HepG2 (cell line): Measurements from ENCODE around the gene CCND1. TPM values are rescaled to one million over a fixed set of nuclear protein-coding genes. Genes with fewer than 3 reads are reported as not detected.
A peak's percentile ranks its signal among the peaks of the same experiment; 100 is the strongest.

Source experiments
- ARHGAP35 ChIP-seq: sonication (generic); formaldehyde crosslinking; IDR thresholded peaks from 2 replicates; pipeline ENCODE4 v1.9.0; 2022; ENCODE audit warnings: mild to moderate bottlenecking, inconsistent platforms, moderate library complexity, missing genetic modification reagents, borderline replicate concordance
- ARNT ChIP-seq: fragments of 450-650 bp; IDR thresholded peaks from 2 replicates; pipeline ENCODE4 v1.6.1; 2017
- BCLAF1 ChIP-seq: fragments of 450-650 bp; IDR thresholded peaks from 2 replicates; pipeline ENCODE4 v1.6.1; 2017; ENCODE audit warnings: mild to moderate bottlenecking
- CENPBD1 ChIP-seq: sonication (generic); formaldehyde crosslinking; IDR thresholded peaks from 2 replicates; pipeline ENCODE4 v1.8.0; 2022; ENCODE audit warnings: missing genetic modification reagents, low read depth, mild to moderate bottlenecking, borderline replicate concordance
- EHMT2 ChIP-seq: fragments of 200-600 bp; sonication (generic); IDR thresholded peaks from 2 replicates; pipeline ENCODE4 v1.7.0; 2017; ENCODE audit warnings: antibody characterized with exemption, low read depth, low read length, borderline replicate concordance
- ESRRA ChIP-seq: sonication (generic); formaldehyde crosslinking; IDR thresholded peaks from 2 replicates; pipeline ENCODE4 v1.5.1; 2020; ENCODE audit warnings: mild to moderate bottlenecking, low read depth, missing genetic modification reagents
- HNF4G ChIP-seq, 2 experiments: sonication (generic) in 1 of 2; formaldehyde crosslinking in 1 of 2; IDR thresholded peaks; 2 replicates each; pipeline versions ENCODE4 v1.4.0 to v1.6.1; 2011 to 2020; ENCODE audit warnings: borderline replicate concordance in 2 of 2, low read depth in 2 of 2, mild to moderate bottlenecking in 2 of 2, low read length in 1 of 2, missing genetic modification reagents in 1 of 2, moderate library complexity in 1 of 2
- MAFG ChIP-seq: sonication (generic); formaldehyde crosslinking; IDR thresholded peaks from 2 replicates; pipeline ENCODE4 v1.5.1; 2020; ENCODE audit warnings: mild to moderate bottlenecking, missing genetic modification reagents
- NFATC3 ChIP-seq: sonication (generic); formaldehyde crosslinking; IDR thresholded peaks from 2 replicates; pipeline ENCODE4 v1.5.1; 2020; ENCODE audit warnings: mild to moderate bottlenecking, missing genetic modification reagents
- PAX8 ChIP-seq: sonication (generic); formaldehyde crosslinking; IDR thresholded peaks from 2 replicates; pipeline ENCODE4 v1.8.0; 2022; ENCODE audit warnings: mild to moderate bottlenecking, missing genetic modification reagents, borderline replicate concordance
- PHF5A ChIP-seq: IDR thresholded peaks from one replicate; pipeline ENCODE4 v1.6.1; 2018; ENCODE audit warnings: low read depth, missing genetic modification reagents; ENCODE audit not compliant: unreplicated experiment
- PPARG ChIP-seq: conservative IDR thresholded peaks from 2 replicates; pipeline ENCODE4 v1.6.1; 2016; ENCODE audit warnings: missing biosample characterization, missing genetic modification reagents
- RFX1 ChIP-seq: fragments of 450-650 bp; IDR thresholded peaks from 2 replicates; pipeline ENCODE4 v1.6.1; 2017
- TEF ChIP-seq: sonication (generic); formaldehyde crosslinking; IDR thresholded peaks from 2 replicates; pipeline ENCODE4 v1.5.0; 2020; ENCODE audit warnings: missing genetic modification reagents
- XRCC5 ChIP-seq: fragments of 200-400 bp; formaldehyde crosslinking; optimal IDR thresholded peaks from 2 replicates; pipeline ENCODE3; 2017; ENCODE audit warnings: mild to moderate bottlenecking, low read length
- ZBTB21 ChIP-seq: sonication (generic); formaldehyde crosslinking; IDR thresholded peaks from 2 replicates; pipeline ENCODE4 v1.4.0; 2020; ENCODE audit warnings: missing genetic modification reagents
- ZMYM3 ChIP-seq: sonication (generic); formaldehyde crosslinking; IDR thresholded peaks from 2 replicates; pipeline ENCODE4 v1.5.1; 2020; ENCODE audit warnings: mild to moderate bottlenecking, missing genetic modification reagents
- ZNF256 ChIP-seq: sonication (generic); formaldehyde crosslinking; conservative IDR thresholded peaks from 2 replicates; pipeline ENCODE4 v1.4.0; 2020; ENCODE audit warnings: missing genetic modification reagents
- ZNF512 ChIP-seq: sonication (generic); formaldehyde crosslinking; IDR thresholded peaks from 2 replicates; pipeline ENCODE4 v1.4.0; 2020; ENCODE audit warnings: mild to moderate bottlenecking, missing genetic modification reagents
- ZNF546 ChIP-seq: sonication (generic); formaldehyde crosslinking; conservative IDR thresholded peaks from 2 replicates; pipeline ENCODE4 v1.8.1; 2023; ENCODE audit warnings: mild to moderate bottlenecking, missing genetic modification reagents
- ZNF549 ChIP-seq: sonication (generic); formaldehyde crosslinking; IDR thresholded peaks from 2 replicates; pipeline ENCODE4 v1.5.0; 2020; ENCODE audit warnings: missing genetic modification reagents
- ZNF567 ChIP-seq: sonication (generic); formaldehyde crosslinking; IDR thresholded peaks from 2 replicates; pipeline ENCODE4 v1.8.1; 2023; ENCODE audit warnings: mild to moderate bottlenecking, missing genetic modification reagents, borderline replicate concordance
- ZNF589 ChIP-seq: sonication (generic); formaldehyde crosslinking; conservative IDR thresholded peaks from 2 replicates; pipeline ENCODE4 v1.8.0; 2022; ENCODE audit warnings: mild to moderate bottlenecking, moderate library complexity, missing genetic modification reagents
- ZNF607 ChIP-seq: sonication (generic); formaldehyde crosslinking; IDR thresholded peaks from 2 replicates; pipeline ENCODE4 v1.5.1; 2020; ENCODE audit warnings: missing genetic modification reagents, mild to moderate bottlenecking, borderline replicate concordance
- ZNF766 ChIP-seq: sonication (generic); formaldehyde crosslinking; IDR thresholded peaks from 2 replicates; pipeline ENCODE4 v1.5.0; 2020; ENCODE audit warnings: missing genetic modification reagents, borderline replicate concordance
- ZSCAN20 ChIP-seq: sonication (generic); formaldehyde crosslinking; IDR thresholded peaks from 2 replicates; pipeline ENCODE4 v1.4.0; 2020; ENCODE audit warnings: missing genetic modification reagents, mild to moderate bottlenecking, borderline replicate concordance
- polyA plus RNA-seq, 8 experiments: library from polyadenylated mRNA; depleted of rRNA in 3 of 8; stranded (reverse) in 7 of 8; unstranded in 1 of 8; fragments of >200 nt; fragmentation: Illumina TruSeq in 4 of 8; extraction: Trizol in 4 of 8; gene quantifications; 2 replicates each; pipeline versions ENCODE4 v1.2.1 to v1.2.3, GENCODE V29; 2011 to 2016; ENCODE audit warnings: low read depth in 4 of 8, missing spikeins in 1 of 8, mixed read lengths in 1 of 8; ENCODE audit not compliant: insufficient read depth in 1 of 8
- total RNA-seq, 5 experiments: library from RNA; depleted of rRNA; stranded (reverse); fragments of >200 nt; fragmentation: Illumina TruSeq; extraction: Trizol; gene quantifications; 2 replicates each; pipeline ENCODE4 v1.2.3, GENCODE V29; 2016; ENCODE audit warnings: low read depth in 1 of 5

The CCND1 gene
- total and polyA plus RNA-seq, 2 of the 13 experiments (the other 11 are each of a cell fraction or from before 2014, with no cell fraction given) = 107 to 136 TPM

GRCh38 chr11:69702239-69702691 is 61.3 kb downstream of the CCND1 start (continued):
- no peak for TF ChIP-seq BCLAF1
- no peak for TF ChIP-seq ZNF546 (CRISPR knock-in tag)
- no peak for TF ChIP-seq ESRRA (CRISPR knock-in tag)
- no peak for TF ChIP-seq CENPBD1 (CRISPR knock-in tag)
- TF ChIP-seq ZNF607 (CRISPR knock-in tag) = 0 out of 2 replicates have a peak, but pooled peaks have one; percentile 26
- peak; percentile 61; the same call in 1 of the 2 replicates for TF ChIP-seq ZMYM3 (CRISPR knock-in tag)
- no peak for TF ChIP-seq RFX1
- TF ChIP-seq ZNF512 (CRISPR knock-in tag) = no peak
- no peak for TF ChIP-seq ZBTB21 (CRISPR knock-in tag)
- no peak for TF ChIP-seq EHMT2
- peak; percentile 56 for TF ChIP-seq HNF4G (IDR thresholded peaks at IDR 0.05; ENCODE audit: borderline replicate concordance, low read depth, low read length)
- peak; percentile 67; the same call in 1 of the 2 replicates for TF ChIP-seq HNF4G (CRISPR knock-in tag; IDR thresholded peaks at IDR 0.05; ENCODE audit: borderline replicate concordance, low read depth)
- TF ChIP-seq PHF5A (CRISPR knock-in tag) = no peak
- no peak for TF ChIP-seq ARNT
- no peak for TF ChIP-seq ZNF549 (CRISPR knock-in tag)
- no peak for TF ChIP-seq PPARG (CRISPR knock-in tag)
- TF ChIP-seq TEF = no peak
- peak; percentile 54; the same call in 1 of the 2 replicates for TF ChIP-seq ARHGAP35 (CRISPR knock-in tag)
- no peak for TF ChIP-seq NFATC3
- no peak for TF ChIP-seq ZNF766 (CRISPR knock-in tag)
- TF ChIP-seq PAX8 (CRISPR knock-in tag) = no peak
- no peak for TF ChIP-seq XRCC5
- no peak for TF ChIP-seq ZNF256 (CRISPR knock-in tag)
- TF ChIP-seq ZNF589 (CRISPR knock-in tag) = no peak
- TF ChIP-seq ZNF567 (CRISPR knock-in tag) = no peak
- no peak for TF ChIP-seq MAFG
- 0 out of 2 replicates have a peak, but pooled peaks have one; percentile 50 for TF ChIP-seq ZSCAN20 (CRISPR knock-in tag)
